ENCODE measurements around the gene CMTM4.

- TF ChIP-seq POLR2AphosphoS5 (IDR thresholded peaks at IDR 0.05; ENCODE audit: low read depth, low read length) (no peak), POLR2A (IDR thresholded peaks at IDR 0.05; ENCODE audit: borderline replicate concordance, extremely low read depth, insufficient read depth, insufficient read length) (no peak), CTCF (IDR thresholded peaks at IDR 0.05 in 2 of 3, conservative IDR thresholded peaks at IDR 0.05 in 1 of 3; ENCODE audit: borderline replicate concordance in 1 of 3, insufficient read depth in 1 of 3, low read depth in 2 of 3, low read length in 2 of 3) (no peak), ZFX (IDR thresholded peaks at IDR 0.05) (no peak), SP1 (IDR thresholded peaks at IDR 0.05; ENCODE audit: low read depth) (no peak), ATF3 (IDR thresholded peaks at IDR 0.05) (no peak), MAX (IDR thresholded peaks at IDR 0.05) (no peak), RAD21 (IDR thresholded peaks at IDR 0.05; ENCODE audit: low read depth) (no peak), EZH2 (IDR thresholded peaks at IDR 0.05) (no peak), EZH2phosphoT487 (IDR thresholded peaks at IDR 0.05; ENCODE audit: borderline replicate concordance) (no peak), ZNF274 (IDR thresholded peaks at IDR 0.05; ENCODE audit: low read depth, low read length) (no peak), JUND (IDR thresholded peaks at IDR 0.05) (no peak), EGR1 (IDR thresholded peaks at IDR 0.05; ENCODE audit: low read depth) (no peak), TCF7L2 (IDR thresholded peaks at IDR 0.05; ENCODE audit: borderline replicate concordance, extremely low read depth, insufficient read depth, insufficient read length) (no peak)
These were observed 104.3 kb downstream of the CMTM4 start for GRCh38 chr16:66592241-66592640.

All from HCT116 (cell line).